ENCODE results near the gene FAM98C. TPM values are rescaled to one million over a fixed set of nuclear protein-coding genes. Genes with fewer than 3 reads are reported as not detected.

Gene FAM98C
- total RNA-seq, 1 experiment from 2014 or later: 18.8 TPM

DNA sequence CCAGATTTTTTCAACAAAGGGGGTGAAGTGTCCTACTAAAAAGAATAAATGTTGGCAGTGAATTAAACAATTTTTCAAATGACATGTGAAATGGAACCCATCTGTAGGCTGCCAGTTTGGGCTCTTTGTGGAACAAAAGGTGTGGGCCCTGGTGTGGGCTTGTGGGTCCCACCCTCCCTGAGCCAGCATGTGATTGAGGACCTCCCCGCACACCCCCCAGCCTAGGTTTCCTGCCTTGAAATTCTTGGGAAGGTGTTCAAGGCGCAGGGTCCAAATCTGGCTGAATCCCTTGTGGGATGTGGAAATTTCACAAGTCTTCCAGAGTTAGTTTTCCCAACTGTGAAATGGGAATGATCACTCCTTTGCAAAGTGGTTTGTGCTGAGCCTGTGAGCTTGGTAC is 19.1 kb upstream of the FAM98C start:
- H3K4me3 Mint-ChIP-seq (ENCODE audit: unreplicated experiment): no peak overlapping the region
- peaks cover 6% of the 10 kb centered on the region for H3K4me1 Mint-ChIP-seq (ENCODE audit: insufficient read depth, unreplicated experiment)
- no peaks in the 10 kb centered on the region for H3K9me3 Mint-ChIP-seq (ENCODE audit: unreplicated experiment)
- H3K27me3 Mint-ChIP-seq (ENCODE audit: insufficient read depth, unreplicated experiment): no peaks in the 10 kb centered on the region
- intact Hi-C loops (cut with micrococcal nuclease): no loop called here
- CTCF ChIA-PET: interaction anchor here (1.2 to 1.5 kb wide), 2 partner anchors 19 to 144 kb away, joined by 4 to 6 read pairs; partner anchors contain the start of gene FAM98C
- TF ChIP-seq, protein P1, sequence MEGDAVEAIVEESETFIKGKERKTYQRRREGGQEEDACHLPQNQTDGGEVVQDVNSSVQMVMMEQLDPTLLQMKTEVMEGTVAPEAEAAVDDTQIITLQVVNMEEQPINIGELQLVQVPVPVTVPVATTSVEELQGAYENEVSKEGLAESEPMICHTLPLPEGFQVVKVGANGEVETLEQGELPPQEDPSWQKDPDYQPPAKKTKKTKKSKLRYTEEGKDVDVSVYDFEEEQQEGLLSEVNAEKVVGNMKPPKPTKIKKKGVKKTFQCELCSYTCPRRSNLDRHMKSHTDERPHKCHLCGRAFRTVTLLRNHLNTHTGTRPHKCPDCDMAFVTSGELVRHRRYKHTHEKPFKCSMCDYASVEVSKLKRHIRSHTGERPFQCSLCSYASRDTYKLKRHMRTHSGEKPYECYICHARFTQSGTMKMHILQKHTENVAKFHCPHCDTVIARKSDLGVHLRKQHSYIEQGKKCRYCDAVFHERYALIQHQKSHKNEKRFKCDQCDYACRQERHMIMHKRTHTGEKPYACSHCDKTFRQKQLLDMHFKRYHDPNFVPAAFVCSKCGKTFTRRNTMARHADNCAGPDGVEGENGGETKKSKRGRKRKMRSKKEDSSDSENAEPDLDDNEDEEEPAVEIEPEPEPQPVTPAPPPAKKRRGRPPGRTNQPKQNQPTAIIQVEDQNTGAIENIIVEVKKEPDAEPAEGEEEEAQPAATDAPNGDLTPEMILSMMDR (IDR thresholded peaks at IDR 0.05; ENCODE audit: unreplicated experiment): no peak
- POLR2A ChIA-PET: interaction anchor here (1.0 kb wide), 1 partner anchor 9 kb away, joined by 6 read pairs; the partner anchor contains the start of gene PSMD8
- H3K27ac Mint-ChIP-seq (ENCODE audit: low read depth, unreplicated experiment): no peak overlapping the region
- no TSS peak for BruUV-seq (replicated peaks)
- no peak for DNase-seq (ENCODE audit: unreplicated experiment)
- peaks cover 55% of the 10 kb centered on the region for H3K36me3 Mint-ChIP-seq (ENCODE audit: insufficient read depth, unreplicated experiment)

DNA sequence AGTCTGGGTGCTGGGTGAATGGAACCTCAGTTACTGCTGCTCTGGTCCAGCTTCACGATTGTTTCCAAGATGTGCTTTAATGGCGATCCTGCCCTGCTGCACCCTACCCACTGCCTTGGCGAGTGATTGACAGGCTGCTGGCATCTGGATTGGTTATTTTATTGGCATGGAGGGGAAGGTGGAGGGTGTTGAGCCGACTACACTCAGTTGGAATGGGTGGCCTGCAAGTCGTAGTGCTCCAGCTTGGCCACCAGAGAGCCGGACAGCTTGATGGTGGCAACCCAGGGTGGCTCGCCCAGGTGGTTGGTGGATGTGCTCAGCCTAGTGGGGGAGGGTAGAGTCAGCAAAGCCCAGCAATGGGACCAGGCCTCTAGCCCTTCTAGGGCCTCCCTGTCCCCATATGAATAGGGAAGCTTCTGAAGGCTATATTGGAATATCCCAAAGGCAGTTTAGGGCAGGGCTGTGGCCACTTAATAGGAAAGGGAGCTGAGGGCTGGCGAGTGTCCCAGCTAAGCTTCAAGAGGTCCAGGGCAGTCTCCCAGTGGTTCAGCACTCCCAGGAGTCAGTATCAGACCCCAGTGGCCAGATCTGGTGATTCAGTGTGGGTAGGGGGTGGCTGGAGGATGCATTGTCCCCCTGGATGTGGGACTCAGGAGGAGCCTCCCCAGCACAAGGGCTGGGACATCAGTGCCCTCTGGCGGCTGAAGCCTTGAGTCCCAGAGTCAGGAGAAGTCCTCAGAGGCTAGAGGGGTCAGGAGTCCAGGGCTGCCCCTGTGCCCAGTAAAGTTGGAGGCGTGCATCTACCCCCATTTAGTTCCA is 18.5 kb upstream of the FAM98C start:
- no TSS peak for BruUV-seq (replicated peaks)
- no peak overlapping the region for H3K4me3 Mint-ChIP-seq (ENCODE audit: unreplicated experiment)
- CTCF ChIA-PET: interaction anchor here (0.5 to 1.5 kb wide), 5 partner anchors 8 to 250 kb away, joined by 3 to 6 read pairs (median 3); partner anchors contain the start of gene FAM98C
- no peaks in the 10 kb centered on the region for H3K9me3 Mint-ChIP-seq (ENCODE audit: unreplicated experiment)
- no peak for DNase-seq (ENCODE audit: unreplicated experiment)
- peaks cover 48% of the 10 kb centered on the region for H3K36me3 Mint-ChIP-seq (ENCODE audit: insufficient read depth, unreplicated experiment)
- POLR2A ChIA-PET: interaction anchor here (1.0 to 1.7 kb wide), 2 partner anchors 9 to 10 kb away, joined by 5 to 6 read pairs; partner anchors contain the start of gene PSMD8
- intact Hi-C loops (cut with micrococcal nuclease): no loop called here
- no peak overlapping the region for H3K27ac Mint-ChIP-seq (ENCODE audit: low read depth, unreplicated experiment)
- H3K4me1 Mint-ChIP-seq (ENCODE audit: insufficient read depth, unreplicated experiment): peaks cover 8% of the 10 kb centered on the region
- no peaks in the 10 kb centered on the region for H3K27me3 Mint-ChIP-seq (ENCODE audit: insufficient read depth, unreplicated experiment)
- TF ChIP-seq, protein P1 (IDR thresholded peaks at IDR 0.05; ENCODE audit: unreplicated experiment): peak; percentile 9

DNA sequence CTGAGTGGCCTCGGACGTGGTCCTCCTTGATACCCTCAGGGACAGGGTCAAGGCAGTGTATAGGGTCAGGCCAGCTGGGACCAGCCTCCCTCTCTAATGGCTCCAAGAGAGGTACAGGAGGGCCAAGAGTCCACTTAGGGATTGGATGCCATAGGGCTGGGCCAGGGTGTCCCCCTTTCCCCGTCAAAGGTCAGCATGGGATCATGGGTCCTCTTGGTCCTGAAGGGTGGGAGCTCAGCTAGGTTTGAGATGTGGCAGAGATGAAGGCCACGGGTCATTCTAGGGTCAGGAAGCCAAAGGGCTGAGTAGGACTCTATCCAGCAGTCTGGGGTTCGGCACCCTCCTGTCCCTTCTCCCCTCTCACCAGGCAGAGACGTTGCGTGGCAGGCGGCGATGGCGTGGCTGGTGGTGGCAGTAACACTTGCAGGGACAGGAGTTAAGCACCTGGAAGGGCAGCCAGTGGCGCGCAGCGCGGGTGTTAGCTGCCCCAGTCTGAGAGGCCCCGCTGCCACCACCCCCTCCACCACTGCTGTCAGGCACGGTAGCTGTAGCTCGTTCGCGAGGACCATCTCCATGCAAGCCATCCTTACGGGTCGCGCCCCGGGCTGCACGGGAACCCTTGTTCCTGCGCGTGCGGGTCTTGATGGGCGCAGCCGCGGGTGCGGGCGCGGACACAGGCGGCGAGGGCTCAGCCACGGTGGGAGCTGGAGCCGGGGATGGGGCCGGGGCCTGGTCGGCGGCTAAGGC is 17.7 kb upstream of the FAM98C start:
- BruUV-seq (replicated peaks): no TSS peak
- intact Hi-C loops (cut with micrococcal nuclease): no loop called here
- DNase-seq (ENCODE audit: unreplicated experiment): no peak
- H3K27ac Mint-ChIP-seq (ENCODE audit: low read depth, unreplicated experiment): no peak overlapping the region
- H3K36me3 Mint-ChIP-seq (ENCODE audit: insufficient read depth, unreplicated experiment): peaks cover 40% of the 10 kb centered on the region
- peaks cover 16% of the 10 kb centered on the region for H3K4me1 Mint-ChIP-seq (ENCODE audit: insufficient read depth, unreplicated experiment)
- POLR2A ChIA-PET: interaction anchor here (1.7 kb wide), 1 partner anchor 9 kb away, joined by 5 read pairs; no protein-coding TSS in a partner anchor
- no peak overlapping the region for H3K4me3 Mint-ChIP-seq (ENCODE audit: unreplicated experiment)
- CTCF ChIA-PET: interaction anchor here (0.5 to 1.5 kb wide), 4 partner anchors 18 to 155 kb away, joined by 3 to 6 read pairs (median 4); partner anchors contain the start of gene FAM98C
- H3K9me3 Mint-ChIP-seq (ENCODE audit: unreplicated experiment): no peaks in the 10 kb centered on the region
- TF ChIP-seq, protein P1 (IDR thresholded peaks at IDR 0.05; ENCODE audit: unreplicated experiment): no peak
- H3K27me3 Mint-ChIP-seq (ENCODE audit: insufficient read depth, unreplicated experiment): no peaks in the 10 kb centered on the region

DNA sequence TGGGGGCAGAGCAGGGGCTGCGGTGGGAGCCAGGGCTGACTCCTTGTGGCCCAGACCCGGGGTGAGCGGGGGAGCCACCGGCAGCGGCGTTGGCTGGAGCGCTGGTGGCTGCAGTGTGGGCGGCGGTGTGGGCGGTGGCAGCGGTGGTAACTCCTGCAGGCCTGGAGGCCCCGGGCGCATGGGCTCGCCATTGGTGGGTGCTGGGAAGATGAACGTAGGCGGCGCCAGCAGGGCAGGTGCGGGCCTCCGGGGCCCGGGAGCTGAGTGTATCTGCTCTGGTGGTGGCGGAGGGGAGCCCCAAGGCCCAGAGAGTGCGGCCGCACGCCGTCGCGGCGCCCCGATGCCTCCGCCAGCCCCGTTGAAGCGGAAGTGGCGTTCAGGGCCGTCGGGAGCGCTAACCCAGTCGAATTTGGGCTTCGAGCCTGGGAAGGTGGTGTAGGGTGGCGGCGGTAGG is 17.1 kb upstream of the FAM98C start:
- DNase-seq (ENCODE audit: unreplicated experiment): no peak
- intact Hi-C loops (cut with micrococcal nuclease): no loop called here
- peaks cover 16% of the 10 kb centered on the region for H3K4me1 Mint-ChIP-seq (ENCODE audit: insufficient read depth, unreplicated experiment)
- TF ChIP-seq, protein P1 (IDR thresholded peaks at IDR 0.05; ENCODE audit: unreplicated experiment): no peak
- H3K27ac Mint-ChIP-seq (ENCODE audit: low read depth, unreplicated experiment): no peak overlapping the region
- peaks cover 35% of the 10 kb centered on the region for H3K36me3 Mint-ChIP-seq (ENCODE audit: insufficient read depth, unreplicated experiment)
- CTCF ChIA-PET: interaction anchor here (0.5 kb wide), 1 partner anchor 145 kb away, joined by 3 read pairs; no protein-coding TSS in a partner anchor
- BruUV-seq (replicated peaks): no TSS peak
- H3K9me3 Mint-ChIP-seq (ENCODE audit: unreplicated experiment): no peaks in the 10 kb centered on the region
- H3K27me3 Mint-ChIP-seq (ENCODE audit: insufficient read depth, unreplicated experiment): no peaks in the 10 kb centered on the region
- POLR2A ChIA-PET: interaction anchor here (1.7 kb wide), 1 partner anchor 10 kb away, joined by 5 read pairs; no protein-coding TSS in a partner anchor
- H3K4me3 Mint-ChIP-seq (ENCODE audit: unreplicated experiment): no peak overlapping the region

All from MCF 10A (cell line).